Cardiac fibroblast (primary cell): ENCODE data around the gene HELZ2.

Experiments used
- DNase-seq, 2 donors: peaks; one replicate each; pipeline versions ENCODE4 v3.0.0 to v3.0.0-alpha.2; 2010; ENCODE audit warnings: low read depth in 2 of 2
- H3K4me3 ChIP-seq, 2 donors: replicated peaks in 1 of 2; 1 replicate in 1 of 2; 2 replicates in 1 of 2; pipeline ENCODE4 v1.5.1; 2011; ENCODE audit warnings: low read depth in 2 of 2, low read length in 2 of 2, mild to moderate bottlenecking in 2 of 2, moderate library complexity in 1 of 2
- CTCF ChIP-seq: IDR thresholded peaks from one replicate; pipeline ENCODE4 v1.5.1; 2011; ENCODE audit warnings: low read depth, mild to moderate bottlenecking, low read length, inconsistent platforms

The HELZ2 gene

GRCh38 chr20:63543131-63543530, 30.9 kb downstream of the HELZ2 start:
- no peak overlapping the region for H3K4me3 ChIP-seq
- no peak for TF ChIP-seq CTCF
- no peak for DNase-seq

GRCh38 chr20:63542696-63543095, 31.3 kb downstream of the HELZ2 start:
- no peak for TF ChIP-seq CTCF
- no peak overlapping the region for H3K4me3 ChIP-seq
- no peak for DNase-seq

GRCh38 chr20:63542031-63542559, 31.9 kb downstream of the HELZ2 start:
- TF ChIP-seq CTCF = no peak
- H3K4me3 ChIP-seq = no peak overlapping the region
- DNase-seq = no peak

- TF ChIP-seq CTCF = no peak
- DNase-seq = no peak
- H3K4me3 ChIP-seq = no peak overlapping the region
Measured at GRCh38 chr20:63541371-63541770, 32.7 kb downstream of the HELZ2 start.

GRCh38 chr20:63540417-63541186, 33.4 kb downstream of the HELZ2 start:
- no peak for TF ChIP-seq CTCF
- no peak for DNase-seq
- no peak overlapping the region for H3K4me3 ChIP-seq

- no peak overlapping the region for H3K4me3 ChIP-seq
- TF ChIP-seq CTCF = no peak
Measured at GRCh38 chr20:63539441-63540370, 34.3 kb downstream of the HELZ2 start.

More at GRCh38 chr20:63539441-63540370, 34.3 kb downstream of the HELZ2 start:
- no peak for DNase-seq
